Ramos (cell line): ENCODE measurements around the gene INCA1.

ENCODE experiments used
- in situ Hi-C: fragments of 300-500 bp; cut with MboI; formaldehyde crosslinking; loops from one replicate; pipeline ENCODE4 v1.14.3; 2022; ENCODE audit warnings: low sequenced_read_pairs; ENCODE audit not compliant: unreplicated experiment

The INCA1 gene

DNA sequence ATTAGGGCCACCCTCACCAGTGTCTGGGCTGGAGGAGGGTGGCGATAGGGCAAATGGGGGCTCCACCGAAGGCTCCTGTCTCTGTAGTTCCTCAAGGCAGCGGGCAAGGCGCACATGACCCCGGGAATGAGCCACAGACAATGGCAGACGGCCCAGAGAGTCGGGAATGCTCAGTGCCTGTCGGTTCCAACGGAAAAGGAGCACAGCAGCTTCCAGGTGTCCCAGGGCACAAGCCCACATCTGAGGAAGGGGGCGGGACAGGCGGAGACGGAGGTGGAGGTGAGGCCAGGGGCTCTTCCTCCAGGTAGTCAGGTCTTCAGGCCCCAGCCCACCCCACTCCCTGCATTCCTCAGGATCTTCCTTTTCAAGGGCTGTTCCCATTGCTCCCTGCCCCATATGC, 24.6 kb downstream of the INCA1 start:
- in situ Hi-C loops, result no loop called here

DNA sequence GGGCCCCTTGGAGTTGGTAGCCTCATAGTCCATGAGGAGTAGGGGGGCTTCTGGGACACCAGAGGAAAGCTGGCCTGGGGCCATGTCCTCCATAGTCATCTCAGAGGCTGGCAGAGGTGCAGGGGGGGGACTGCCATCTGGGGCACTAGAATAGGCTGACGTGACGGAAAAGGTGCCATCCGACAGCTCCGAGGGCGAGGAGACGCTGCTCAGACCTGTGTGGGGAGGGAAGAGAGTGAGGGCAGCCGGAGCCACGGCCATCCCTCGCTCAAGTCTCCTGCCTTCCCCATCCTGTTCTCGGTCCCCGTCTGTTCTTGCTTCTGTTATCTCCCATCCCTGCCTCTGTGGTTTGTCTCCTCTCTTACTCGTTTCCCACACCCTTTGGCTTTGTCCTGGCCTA, 25.0 kb downstream of the INCA1 start:
- in situ Hi-C loops, result no loop called here

DNA sequence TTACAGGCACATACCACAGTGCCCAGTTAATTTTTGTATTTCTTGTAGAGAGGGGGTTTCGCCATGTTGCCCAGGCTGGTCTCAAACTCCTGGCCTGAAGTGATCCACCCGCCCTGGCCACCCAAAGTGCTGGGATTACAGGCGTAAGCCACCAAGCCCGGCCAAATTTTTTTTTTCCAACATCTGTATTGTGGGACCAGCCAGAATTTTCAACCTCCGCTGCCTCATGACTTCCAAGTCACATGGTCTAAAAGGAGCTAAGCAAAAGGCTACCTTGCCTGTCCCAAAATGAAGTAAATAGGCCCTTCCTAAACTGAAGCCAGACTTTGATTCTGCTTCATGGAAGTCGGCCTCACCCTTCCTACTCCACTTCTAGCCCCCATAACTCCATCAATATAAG, 25.5 kb downstream of the INCA1 start:
- in situ Hi-C loops, result no loop called here

DNA sequence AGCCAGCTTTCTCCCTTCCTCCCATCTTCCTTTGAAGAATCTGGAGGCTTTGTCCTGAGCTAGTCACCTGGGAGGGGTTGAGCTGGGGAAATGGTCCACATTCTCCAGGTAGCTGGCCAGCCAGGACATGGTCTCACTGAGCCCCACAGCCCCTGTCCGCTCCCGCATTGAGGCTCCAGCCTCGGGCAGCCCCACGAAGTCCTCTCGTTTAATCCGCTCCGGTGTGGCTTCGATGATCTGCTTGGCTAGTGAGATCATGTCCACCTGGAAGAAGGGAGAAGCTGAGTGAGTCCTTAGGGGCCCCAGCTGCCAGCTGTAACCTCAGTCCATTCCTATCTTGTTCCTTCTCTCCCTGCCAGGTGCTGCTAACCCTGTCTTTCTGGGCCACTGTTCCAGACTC, 27.0 kb downstream of the INCA1 start:
- in situ Hi-C loops, result no loop called here

DNA sequence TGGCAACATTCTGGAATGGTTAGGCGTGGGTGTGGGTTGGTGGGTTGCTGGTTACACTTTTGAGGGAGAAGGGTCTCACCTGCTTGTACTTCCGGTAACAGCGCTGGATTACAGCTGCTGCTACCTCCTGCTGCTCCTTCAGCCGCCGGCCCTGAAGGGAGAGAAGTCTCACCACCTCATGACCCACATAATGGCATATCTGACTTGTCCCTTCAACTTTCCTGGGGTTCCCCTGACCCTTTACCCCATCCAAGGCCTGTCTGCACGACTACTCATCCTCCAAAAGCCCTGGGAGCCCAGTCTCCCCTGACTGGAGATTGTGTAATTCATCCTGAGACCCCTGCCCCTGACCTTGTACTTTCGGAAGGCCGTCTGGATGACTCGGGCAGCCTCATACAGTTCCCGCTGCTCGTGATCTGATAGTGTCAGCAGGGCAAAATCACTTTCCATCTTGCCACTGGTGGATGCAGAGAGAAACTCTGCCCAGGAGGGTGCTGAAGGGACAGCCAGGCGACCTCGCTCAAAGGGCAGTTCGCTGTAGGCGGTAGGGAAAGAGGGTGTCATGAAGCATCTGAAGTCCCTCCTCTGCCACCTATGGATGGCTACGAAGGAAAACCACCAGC, 27.7 kb downstream of the INCA1 start:
- in situ Hi-C loops, result no loop called here

DNA sequence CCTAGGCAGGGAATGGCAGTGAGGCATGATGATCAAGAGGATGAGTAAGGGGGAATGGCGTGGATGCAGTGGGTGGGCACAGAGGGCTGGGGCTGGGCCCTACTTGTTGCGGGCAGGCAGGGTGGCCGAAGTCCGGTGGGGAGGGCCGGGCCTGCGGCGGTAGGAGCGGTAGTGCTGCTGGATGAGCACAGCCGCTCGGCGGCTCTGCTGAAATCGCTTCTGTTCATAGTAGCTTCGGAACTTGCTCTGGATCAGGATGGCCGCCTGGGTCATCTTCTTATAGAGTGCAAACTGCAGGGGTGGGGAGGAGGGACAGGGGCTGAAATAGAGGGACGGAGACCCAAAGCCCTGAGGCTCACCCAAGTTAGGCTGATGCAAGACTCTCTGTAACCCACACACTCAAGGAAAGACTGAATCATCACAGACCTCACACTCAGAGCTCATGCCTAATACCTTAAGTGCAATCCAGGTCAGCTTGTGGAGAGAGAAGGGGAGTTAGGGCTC, 28.2 kb downstream of the INCA1 start:
- in situ Hi-C loops, result no loop called here

DNA sequence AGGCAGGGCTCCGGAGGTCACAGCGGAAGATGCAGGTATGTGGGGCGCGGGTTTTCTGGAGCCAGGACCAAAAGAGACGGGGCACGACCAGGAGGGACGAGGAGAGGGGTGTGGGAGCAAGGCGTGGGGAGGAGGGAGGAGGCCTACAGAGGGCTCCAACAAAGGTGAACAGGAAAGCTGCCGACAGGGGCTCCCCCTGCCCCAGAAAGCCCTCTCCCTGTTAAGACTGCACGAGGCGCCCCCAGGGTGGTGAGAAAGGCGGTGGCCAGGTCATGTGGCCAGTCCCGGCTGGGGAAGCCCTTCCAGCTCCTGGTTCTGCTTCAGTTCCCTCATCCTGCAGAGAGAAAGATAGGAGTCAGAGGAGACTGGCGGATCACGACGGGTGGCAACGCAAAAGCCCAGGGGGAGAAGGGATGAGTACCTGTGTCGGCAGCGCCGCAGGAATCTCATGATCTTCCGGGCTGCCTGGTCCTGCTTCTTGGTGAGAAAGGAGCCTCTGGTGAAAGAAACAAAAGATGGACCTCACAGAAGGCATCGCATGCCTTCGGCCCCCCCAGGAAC, 28.8 kb downstream of the INCA1 start:
- in situ Hi-C loops, result no loop called here

DNA sequence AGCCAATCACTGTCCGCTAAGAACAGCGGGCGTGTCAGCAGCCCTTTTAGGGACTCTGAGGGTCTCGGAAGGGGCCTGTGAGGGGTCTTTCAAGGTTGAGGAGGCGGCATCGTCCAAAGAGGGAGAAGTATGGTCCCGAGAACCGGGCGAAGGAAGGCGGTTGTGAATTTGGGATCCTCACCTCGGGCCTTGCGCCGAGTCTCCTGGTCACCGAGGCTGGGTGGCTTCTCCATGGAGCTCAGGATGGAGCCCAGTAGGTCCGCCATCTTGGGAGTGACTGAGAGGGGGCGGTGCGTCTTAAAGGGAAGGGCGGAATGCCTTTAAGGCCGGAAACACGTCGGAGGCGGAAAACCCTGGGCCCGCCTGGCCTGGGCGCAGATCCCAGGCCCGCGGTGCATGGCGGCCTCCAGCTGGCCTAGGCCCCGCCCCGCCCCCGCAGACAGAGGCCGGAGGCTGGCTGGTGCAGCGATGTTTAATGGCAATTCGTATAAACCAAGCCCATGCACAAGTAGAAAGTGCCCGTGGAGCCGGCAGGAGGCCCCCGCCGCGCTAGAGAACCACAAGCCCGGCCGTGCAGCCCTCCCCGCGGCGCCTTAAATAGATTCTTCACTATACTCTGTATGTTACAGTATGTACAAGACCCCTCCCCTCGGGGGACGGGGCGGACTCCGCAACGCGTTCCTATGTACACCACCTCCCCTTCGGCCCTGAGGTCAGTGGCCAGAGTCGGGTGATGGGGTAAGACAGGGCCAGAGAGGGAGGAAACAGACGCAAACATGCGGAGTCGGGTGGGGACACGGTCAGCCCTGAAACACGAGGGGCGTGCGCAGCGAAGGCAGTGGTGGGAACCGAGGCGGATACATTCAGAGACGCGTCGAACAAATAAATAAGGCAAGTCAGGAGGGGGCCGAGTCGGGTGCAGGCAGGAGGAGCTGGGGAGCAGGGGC, 29.5 kb downstream of the INCA1 start, which contains the start of gene SPAG7:
SPAG7 (minus strand) TSS at position 279 of the 947 bp plus-strand sequence; CDS start at position 266, 13 bp downstream.
- in situ Hi-C loops, result no loop called here

DNA sequence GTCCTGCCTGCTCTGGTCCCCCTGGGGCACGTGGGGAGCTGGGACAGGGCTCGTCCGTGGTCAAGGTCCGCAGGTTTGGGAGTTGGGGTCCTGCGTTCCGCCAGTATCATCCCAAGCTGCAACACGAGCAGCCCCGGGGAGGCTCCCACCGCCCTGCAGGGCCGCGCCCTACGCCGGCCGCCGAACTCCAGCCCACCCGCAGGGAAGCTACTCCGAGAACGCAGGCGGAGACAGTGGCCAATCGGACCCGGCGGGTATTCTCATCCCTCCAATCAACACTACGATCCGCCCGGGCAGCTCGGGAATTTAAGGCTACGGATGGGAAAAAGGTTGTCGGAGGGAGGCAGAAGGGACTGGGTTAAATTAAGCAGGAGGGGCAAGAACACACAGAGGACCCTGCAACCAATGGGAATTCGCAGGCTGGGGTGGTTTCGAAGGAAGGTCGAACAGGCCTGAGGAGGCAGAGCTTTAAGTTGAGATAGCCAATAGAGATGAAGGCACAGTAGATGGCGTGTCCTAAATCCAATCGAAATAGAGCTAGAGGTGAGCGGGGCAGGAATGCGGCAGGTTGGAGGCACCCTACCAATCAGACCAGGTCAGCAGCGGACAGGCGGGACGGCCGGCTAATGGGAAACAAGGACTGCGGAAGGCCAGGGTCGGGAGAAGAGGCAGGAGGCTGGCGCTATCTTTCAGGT, 30.3 kb downstream of the INCA1 start:
- in situ Hi-C loops, result no loop called here

DNA sequence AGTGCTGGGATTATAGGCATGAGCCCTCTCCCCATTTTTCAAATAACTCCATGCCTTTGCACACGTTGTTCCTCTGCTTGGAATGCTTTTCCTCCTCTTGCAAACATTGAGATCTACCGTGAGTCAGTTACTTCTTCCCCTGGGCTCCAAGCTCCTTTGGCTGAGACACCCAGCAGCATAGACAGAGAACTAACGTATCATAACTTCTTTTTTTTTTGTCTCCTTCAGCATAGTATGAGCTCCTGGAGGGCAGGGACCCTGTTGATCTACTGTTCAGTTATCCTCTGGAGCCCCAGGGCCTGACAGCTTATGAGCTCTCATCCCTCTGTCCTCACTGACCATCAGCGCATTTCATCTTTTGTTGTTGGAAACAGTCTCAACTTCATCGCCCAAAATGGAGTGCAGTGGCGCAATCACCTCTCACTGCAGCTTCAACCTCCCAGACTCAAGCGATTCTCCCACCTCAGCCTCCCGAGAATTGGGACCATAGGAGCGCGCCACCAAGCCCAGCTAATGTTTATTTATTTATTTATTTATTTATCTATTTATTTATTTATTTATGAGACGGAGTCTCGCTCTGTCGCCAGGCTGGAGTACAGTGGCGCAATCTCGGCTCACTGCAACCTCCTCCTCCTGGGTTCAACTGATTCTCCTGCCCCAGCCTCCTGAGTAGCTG, 31.9 kb downstream of the INCA1 start:
- in situ Hi-C loops, result no loop called here

DNA sequence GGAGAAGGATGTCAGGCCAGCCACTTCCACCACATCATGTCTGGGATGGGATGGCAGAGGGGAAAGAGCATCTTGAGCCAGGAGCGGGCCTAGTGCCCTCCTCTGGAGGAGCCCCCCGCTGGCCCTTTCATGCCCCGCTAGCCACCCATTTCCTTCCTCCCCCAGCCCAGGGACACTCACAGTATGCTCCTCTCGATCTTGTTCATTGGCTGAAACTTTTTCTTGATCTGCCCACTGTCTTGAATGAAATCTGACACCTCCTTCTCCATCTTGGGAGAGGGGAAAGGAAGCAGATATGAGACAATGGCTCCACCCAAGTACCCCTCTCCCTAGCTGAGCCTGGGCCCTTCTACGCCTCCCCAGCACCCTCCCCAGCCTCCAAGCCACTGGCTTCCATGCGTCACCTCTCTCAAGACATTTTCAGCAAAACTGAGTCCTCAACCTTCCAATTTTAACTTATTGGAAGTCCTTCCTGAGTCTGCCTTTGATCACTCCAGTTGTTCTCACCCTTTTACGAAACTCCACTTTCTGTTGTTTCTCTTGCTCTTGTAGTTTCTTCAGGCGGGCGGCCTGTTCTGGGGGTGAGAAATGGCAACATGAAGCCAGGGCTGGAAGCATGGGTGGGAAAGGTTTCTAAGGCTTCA, 36.9 kb downstream of the INCA1 start:
- in situ Hi-C loops, result no loop called here

DNA sequence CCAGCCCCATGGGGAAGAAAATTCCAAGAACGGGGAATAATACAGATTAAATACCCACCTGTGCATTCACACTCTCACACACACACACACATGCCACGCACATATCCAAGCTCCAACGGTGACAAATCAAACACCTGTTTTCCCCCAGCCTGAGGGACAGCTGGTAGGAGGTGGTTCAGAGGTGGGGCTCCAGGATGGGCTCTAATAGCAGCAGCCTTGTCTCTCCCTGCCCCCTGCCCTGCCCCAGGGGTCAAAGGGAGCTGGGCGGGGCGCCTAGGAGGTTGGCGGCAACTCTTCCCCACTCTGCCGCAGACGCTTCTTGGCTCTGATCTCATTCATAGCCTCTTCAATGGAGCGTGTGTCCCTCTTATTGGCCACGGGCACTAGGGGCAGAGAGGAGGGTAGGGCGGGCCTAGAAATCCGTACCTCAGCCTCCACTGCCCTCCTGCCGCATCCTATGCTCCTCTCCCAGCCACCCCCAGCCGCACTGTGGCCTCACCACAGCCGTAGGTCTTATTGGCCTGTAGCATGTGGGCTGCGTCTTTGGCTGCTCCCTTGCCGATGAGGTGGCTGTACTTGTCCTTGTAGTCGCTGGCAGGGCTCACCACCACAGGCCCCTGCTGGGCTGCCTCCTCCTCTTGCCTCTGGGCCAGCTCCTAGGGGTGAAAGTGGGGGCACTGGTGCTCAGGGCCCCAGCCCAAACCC, 37.9 kb downstream of the INCA1 start:
- in situ Hi-C loops, result no loop called here

DNA sequence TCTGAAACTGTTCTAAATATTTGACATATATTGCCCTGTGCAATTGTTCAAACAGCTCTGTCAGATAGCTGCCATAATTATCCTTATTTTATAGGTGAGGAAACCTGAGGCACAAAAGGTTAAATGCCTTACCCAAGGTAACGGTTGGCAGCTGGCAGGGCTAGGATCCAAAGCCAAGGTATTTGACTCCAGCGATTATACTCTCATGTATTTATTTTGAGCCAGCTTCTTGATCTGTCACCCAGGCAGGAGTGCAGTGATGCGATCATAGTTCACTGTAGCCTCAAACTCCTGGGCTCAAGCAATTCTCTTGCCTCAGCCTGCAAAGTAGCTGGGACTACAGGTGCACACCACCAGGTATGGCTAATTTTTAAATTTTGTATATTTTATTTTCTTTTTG, 39.2 kb downstream of the INCA1 start:
- in situ Hi-C loops, result no loop called here

DNA sequence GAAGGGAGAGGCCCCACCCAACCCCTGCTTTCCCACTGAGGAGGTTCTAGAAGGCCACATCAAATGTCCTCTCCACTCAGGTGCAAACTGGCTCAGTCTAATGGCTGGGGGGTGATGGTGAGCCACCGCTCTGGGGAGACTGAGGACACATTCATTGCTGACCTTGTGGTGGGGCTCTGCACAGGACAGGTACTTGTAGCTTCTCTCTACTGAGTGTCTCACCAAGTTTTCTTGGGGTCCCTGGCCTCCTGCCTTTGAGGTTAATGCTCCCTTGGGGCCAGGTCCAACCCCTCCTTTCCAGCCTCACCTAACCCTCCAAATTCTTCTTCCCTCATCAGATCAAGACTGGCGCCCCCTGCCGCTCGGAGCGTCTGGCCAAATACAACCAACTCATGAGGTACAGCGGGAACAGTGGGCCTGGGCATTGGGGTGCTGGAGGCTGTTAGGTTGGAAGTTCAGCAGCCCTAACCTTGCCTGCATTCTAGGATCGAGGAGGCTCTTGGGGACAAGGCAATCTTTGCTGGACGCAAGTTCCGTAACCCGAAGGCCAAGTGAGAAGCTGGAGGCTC, 40.7 kb downstream of the INCA1 start:
- in situ Hi-C loops, result no loop called here

DNA sequence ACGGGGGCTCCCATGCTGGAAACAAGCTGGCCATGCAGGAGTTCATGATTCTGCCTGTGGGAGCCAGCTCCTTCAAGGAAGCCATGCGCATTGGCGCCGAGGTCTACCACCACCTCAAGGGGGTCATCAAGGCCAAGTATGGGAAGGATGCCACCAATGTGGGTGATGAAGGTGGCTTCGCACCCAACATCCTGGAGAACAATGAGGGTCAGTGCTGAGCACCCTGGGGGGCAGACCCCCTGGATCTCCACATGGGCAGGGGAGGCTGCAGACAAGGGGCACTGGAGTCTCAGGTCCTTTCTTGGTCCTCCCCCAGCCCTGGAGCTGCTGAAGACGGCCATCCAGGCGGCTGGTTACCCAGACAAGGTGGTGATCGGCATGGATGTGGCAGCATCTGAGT, 42.2 kb downstream of the INCA1 start:
- in situ Hi-C loops, result no loop called here

DNA sequence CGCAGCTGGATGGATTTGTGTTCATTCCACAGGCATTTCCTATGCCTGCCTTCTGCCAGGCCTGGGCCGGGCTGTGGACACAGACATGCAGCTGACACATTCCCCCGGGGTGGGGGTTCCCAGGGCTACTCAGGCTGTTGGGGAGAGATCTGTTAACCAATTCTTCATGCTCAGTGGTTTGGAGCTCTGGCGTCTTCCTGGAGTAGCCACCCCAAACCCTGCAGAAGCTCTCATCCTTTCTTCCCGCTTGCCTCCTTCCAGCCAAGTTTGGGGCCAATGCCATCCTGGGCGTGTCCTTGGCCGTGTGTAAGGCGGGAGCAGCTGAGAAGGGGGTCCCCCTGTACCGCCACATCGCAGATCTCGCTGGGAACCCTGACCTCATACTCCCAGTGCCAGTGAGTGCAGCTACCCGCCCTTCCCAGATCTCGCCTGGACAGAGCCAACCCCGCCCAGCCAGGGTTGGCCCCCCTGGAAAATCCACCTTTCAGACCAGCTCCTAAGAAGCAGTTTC, 43.8 kb downstream of the INCA1 start:
- in situ Hi-C loops, result no loop called here

DNA sequence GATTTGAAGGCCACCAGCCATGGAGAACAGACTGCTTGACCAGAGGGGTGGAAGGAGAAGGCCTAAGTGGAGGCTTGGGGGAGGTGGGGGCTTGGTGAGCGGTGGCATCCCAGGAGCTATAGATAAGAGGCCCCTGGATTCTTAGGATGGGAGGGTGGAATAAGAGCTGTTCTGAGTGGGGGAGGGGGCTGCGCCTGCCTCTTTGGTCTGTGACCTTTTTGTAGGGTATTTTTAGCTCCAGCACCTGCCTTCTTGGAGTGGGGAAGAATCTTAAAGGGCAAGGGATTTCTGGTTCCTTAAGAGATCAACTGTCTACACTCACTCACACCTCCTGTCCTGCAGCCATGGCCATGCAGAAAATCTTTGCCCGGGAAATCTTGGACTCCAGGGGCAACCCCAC, 45.8 kb downstream of the INCA1 start:
- in situ Hi-C loops, result no loop called here

DNA sequence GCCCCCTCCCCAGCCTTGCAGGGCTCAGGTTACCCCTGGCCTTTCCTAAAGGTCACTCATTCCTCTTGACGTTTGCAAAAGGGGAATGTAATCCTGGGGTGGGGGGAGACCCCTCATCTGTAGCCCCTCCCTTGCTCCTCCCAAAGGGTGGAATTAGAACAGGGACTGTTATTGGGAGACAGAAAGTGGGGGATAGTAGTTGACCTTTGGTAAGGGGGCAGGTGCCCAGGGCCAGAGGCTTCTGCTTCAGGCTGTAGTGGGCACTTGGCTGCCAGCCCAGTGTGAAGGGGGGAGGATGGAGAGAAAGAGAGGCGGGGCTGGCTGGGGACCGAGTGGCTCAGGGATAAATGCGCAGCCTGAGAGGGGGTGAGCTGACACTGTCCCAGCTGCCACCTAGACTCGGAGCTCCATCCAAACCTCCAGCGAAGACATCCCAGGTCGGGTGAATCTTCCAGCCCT, 46.5 kb downstream of the INCA1 start, which contains the start of gene ENO3:
ENO3 (plus strand) TSS at position 374 of the 459 bp plus-strand sequence. CDS start 711 bp downstream, outside the sequence.
- in situ Hi-C loops, result no loop called here
